ENCODE data around the gene BFSP2.

The BFSP2 gene, protein sequence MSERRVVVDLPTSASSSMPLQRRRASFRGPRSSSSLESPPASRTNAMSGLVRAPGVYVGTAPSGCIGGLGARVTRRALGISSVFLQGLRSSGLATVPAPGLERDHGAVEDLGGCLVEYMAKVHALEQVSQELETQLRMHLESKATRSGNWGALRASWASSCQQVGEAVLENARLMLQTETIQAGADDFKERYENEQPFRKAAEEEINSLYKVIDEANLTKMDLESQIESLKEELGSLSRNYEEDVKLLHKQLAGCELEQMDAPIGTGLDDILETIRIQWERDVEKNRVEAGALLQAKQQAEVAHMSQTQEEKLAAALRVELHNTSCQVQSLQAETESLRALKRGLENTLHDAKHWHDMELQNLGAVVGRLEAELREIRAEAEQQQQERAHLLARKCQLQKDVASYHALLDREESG

DNA sequence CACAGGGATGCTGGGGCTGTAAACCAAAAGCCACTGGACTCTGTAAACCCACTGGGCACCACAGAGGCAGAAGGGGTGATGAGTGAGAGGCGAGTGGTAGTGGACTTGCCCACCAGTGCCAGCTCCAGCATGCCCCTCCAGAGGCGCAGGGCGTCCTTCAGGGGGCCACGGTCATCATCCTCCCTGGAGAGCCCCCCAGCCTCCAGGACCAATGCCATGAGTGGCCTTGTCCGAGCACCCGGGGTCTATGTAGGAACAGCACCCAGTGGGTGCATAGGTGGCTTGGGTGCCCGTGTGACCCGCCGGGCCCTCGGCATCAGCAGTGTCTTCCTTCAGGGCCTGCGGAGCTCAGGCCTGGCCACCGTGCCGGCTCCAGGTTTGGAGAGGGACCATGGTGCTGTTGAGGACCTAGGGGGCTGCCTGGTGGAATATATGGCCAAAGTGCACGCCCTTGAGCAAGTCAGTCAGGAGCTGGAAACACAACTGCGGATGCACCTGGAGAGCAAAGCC lies at the start of gene BFSP2:
TSS of gene BFSP2 (plus strand) at position 51 of the 510 bp plus-strand sequence. CDS start at position 79, 28 bp downstream.
- no peak for DNase-seq (ENCODE audit: low read depth)

DNA sequence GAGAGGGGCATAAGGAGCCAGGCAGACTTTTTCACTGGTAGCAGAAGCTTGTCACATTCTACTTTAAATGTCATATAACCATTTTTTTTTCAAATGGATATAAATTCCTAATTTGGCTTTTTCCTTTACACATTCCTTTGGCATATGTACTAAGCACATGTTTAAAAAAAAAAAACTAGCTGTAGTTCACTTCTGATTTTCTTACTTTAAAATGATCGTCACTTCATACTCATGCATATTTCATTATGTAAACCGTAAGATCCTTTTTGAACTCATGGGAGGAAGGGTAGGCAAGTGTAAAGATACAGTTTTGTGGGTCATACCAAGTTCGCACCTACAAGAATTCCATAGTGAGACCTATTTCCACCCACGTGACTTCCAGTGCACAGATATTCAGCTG lies 45.1 kb upstream of the BFSP2 start:
- no peak for DNase-seq (ENCODE audit: low read depth)

DNA sequence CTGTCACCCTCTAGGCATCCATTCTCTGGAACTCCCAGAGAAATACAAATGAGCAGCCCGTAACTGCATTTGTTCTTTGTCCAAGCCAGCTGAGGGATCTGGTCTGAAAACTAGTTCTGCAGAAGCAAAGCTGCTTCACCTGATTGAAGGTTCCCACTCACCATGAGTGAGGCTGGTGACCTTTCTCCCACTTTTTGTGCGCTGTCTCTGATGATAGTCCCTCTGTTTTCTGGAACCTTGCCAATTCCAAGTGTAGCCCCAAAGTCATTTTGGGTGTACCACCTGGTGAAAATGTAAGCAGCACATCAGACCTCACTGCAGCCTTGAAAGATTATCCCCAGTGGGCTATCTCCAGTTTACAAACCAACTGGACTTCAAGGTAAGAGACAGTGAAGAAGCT lies 39.4 kb upstream of the BFSP2 start:
- DNase-seq (ENCODE audit: low read depth), result no peak

DNA sequence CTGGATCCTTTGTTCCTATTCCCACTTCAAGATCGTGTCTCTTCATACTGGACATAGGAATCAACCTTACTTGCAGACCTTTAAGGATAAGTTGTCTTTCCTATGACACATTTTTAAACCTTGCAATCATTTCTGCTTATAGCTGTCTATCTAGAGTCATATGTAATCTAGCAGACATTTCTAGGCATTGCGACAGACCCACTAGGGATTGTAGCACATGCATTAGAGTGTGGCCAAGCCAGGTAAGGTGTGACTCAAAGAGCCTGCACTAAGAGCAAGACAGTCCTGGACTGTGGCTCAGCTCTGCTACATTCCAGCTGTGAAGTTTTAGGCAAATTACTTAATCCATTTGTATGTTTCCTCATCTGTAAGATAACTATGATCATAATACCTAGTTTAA lies 38.8 kb upstream of the BFSP2 start:
- no peak for DNase-seq (ENCODE audit: low read depth)

DNA sequence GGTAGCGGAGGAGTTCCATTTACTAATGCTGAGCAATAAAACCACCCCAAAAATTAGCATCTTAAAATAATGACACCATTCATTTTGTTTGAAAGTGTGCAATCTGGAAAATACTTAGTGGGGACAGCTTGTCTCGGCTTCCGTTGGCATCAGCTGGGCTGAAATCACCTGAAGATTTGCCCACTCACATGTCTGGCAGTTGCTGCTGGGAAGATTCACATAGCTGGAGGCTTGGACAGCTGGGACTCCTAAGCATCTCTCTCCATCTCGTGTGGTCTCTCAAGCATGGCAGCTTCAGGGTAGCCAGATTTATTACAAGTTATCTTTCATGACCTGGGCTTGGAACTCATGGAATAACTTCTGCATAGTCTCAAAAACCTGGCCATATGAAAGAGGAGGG lies 38.4 kb upstream of the BFSP2 start:
- DNase-seq (ENCODE audit: low read depth), result no peak

DNA sequence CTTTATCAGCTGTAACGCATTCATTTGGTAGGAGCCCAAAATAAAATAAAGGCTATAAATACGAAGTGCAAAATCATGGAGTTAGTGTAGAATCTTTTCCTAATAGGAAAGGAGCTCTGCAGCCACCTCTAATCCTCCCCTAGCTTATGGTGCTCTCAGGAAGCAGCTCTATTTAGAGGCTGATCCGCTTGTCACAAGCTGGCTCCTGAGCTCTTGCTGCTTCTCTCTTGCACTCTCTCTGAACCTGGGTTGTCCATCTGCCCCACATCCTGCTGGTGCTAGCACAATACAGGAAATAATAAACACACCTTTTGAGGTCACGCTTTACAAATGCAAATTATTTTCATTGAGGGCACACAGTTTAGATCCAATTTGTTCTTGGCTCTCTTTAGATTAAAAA lies 37.3 kb upstream of the BFSP2 start:
- DNase-seq (ENCODE audit: low read depth), result no peak

DNA sequence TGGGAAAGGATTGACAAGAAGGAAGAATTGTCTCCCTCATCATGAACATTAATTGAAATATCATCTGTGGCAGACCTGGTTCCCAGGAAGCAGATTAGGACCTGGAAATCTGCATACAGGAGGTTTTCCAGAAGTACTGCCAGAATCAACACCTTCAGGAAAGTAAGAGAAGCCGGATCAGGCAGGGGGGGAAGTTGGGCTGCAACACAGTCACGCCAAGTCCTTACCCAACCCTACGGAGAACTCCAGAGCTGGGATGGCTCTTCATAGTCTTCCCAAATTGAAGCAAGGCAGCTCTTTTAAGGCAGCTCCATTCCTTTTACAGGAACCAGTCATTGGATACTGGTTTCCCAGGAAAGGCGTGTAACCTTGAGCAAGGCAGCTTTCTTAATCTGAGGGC lies 35.2 kb upstream of the BFSP2 start:
- no peak for DNase-seq (ENCODE audit: low read depth)

DNA sequence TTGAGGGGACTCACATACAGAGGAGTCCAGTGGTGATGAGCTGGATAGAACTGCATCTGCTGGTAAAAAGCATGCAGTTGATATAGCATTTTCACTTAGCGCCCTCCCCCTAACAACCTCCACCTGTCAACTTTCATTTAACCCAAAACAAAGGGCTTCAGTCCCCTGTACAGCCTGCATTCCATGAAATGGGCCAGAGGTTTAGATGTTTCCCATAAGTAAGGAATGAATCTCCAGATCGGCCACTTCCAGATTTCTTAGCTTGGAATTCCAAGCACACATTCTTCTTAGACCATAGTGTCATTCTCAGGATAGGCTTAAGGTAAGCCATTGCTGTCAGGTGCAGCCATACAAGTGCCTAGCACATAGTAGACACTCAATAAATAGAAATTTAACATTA lies 32.9 kb upstream of the BFSP2 start:
- DNase-seq (ENCODE audit: low read depth), result no peak

DNA sequence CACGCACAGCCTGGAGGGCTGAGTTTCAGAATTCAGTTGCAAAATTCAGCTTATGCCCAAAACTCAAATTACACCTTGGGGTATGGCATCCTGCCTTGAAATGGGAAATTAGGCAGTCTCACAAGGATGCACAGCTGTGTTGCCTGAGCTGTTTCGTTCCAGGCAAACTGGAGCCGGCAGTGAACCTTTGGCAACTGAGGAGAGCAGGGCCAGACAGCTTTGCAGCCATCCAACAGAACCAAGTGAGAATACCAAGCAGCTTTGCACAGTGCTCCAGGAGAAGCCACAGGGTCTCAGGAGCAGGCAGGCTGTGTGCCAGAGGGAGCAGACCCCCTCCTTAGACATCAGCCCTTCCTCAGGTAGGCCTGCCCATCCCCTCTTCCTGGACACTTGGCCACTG lies 32.5 kb upstream of the BFSP2 start:
- DNase-seq (ENCODE audit: low read depth), result no peak

DNA sequence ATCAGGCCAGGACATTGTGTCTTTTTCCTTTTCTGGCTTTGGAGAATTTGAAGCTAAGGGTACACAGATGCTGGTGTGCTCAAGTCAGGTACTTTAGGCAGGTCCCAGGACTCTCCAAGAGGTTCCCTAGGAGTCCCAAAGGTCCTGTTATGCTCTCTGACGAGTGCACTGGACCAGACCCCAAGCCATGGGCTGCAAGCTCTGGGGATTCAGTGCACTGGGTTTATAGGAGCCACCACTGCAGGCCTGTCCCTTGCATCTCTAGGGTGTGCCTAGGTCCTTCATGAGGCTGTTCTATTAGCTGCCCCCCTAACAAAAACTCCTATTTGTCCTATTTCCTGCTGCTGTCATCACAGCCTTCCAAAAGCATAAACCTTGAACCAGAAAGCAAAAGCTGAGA lies 31.9 kb upstream of the BFSP2 start:
- no peak for DNase-seq (ENCODE audit: low read depth)

DNA sequence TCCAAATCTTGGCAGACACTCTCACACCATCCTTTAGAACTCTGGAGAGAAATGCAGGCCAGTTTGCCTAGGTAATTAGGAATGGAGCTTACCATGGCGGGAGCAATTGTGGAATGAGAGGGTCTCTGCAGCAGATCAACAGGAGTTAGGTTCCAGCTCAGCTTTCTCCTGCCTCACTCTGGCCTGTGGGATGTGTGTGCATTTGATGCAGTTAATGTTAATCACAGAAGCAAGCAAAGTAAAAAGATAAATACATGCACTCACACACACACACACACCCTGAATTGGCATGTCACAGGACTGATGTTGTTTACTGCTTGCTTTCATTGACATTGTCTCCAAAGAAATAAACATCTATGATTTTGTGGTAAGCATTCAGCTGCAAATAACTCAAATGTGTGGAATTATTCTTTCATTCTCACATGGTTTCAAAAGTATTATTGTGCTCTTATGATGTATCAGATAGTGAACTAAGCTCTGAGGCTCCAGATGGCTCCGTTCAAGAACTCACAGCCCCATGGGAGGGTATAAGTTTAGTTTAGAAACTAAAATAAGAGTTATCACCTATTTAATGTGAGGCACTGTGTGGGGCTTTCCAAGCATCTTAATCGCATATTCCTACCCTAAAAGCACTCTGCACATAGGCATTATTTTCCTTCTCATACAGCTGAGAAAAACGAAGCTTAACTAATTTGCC lies 31.3 kb upstream of the BFSP2 start:
- no peak for DNase-seq (ENCODE audit: low read depth)

DNA sequence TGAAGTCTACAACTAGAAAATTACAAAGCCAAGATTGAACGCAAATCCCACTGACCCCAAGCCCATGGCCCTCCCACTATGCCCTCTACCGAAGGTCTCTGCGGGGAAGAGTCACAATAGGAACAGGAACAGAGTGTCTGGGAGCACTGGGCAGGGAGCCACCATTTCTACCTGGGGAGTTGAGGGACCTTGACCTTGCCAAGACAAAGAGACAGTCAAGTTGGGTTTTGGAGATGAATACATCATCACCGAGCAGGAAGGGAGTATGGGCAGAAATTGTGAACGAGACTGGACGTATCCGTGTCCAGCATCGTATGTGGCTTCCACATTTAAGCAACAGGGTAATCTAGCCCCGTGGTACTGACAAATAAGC lies 30.8 kb upstream of the BFSP2 start:
- no peak for DNase-seq (ENCODE audit: low read depth)

DNA sequence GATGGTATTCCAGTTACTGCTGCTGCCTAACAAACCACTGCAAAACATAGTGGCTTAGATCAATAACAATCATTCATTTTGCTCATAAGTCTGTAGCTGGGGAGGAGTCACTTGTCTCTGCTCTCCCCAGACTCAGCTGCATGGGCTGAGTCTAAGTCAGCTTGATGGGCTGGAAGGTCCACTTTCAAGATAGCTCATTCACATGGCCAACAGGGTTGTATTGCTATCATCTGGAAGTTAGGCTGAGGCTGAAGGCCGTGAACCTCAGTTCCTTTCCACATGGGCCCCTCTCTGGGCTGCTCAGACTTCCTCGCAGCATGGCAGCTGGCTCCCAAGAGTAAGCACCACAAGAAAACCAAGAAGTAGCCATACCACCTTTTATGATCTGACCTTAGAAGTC lies 28.7 kb upstream of the BFSP2 start:
- no peak for DNase-seq (ENCODE audit: low read depth)

DNA sequence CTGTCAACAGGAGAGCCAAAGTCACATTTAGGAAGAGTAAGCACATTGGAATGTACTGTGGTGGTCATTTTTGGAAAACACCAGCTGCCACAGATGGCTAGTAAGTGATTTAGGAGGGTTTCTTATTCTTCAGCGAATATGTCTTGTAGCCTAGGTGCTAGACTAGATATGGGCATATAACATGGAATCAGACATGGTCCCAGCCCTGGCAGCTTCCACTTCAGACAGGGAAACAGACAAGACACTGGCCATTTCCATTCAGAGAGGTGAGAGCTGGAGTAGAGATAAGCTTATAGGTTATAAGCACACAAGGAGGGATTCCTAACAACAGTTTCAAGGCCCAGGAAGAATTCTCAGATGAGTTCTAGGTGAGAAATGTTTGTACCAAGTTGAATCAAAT lies 28.2 kb upstream of the BFSP2 start:
- DNase-seq (ENCODE audit: low read depth), result no peak

DNA sequence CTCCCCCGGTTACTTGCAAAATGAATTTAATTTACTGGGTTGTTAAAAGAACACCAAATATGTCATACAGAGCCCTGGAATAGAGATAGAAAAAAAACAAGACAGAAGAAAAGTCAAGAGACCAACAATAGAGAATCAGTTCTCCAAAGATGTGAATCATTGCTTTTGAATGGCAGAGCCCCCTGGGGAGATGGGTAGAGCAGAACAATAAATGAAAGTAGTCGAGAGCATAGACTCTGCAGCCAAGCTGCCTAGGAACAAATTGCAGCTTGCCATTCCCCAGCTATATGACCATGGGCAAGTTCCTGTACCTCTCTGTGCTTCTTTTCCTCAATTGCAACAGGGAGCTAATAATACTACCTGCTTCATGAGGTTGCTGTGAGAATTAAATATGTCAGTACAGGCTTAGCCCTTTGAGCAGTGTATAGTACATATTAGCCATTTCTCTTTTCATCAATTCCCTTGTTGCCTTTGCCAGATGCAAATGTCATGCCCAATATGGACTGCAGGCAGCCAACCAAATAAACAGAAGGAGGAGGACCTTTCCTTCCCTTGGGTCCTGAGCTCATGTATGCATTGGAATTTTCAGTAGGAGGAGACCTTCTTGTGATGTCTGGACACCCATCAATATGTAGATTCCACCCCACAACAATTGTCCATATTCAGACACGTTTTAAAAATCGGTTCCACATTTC lies 25.0 kb upstream of the BFSP2 start:
- no peak for DNase-seq (ENCODE audit: low read depth)

DNA sequence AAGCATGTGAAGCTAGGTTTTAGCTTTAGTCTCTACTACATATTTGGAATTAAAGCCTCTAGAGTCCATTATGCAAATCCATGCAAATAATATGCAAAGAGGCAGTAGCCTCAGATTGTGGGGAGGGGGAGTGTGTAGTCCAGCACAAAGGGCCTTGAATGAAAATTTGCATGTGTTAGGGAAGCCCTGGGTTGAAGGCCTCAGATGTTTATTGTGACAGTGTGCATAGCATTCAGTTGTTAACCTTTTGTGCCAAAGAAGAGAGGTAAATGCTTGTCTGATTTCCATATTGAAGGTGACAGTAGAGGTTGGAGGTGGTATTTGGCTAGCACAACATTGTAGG lies 24.5 kb upstream of the BFSP2 start:
- no peak for DNase-seq (ENCODE audit: low read depth)

DNA sequence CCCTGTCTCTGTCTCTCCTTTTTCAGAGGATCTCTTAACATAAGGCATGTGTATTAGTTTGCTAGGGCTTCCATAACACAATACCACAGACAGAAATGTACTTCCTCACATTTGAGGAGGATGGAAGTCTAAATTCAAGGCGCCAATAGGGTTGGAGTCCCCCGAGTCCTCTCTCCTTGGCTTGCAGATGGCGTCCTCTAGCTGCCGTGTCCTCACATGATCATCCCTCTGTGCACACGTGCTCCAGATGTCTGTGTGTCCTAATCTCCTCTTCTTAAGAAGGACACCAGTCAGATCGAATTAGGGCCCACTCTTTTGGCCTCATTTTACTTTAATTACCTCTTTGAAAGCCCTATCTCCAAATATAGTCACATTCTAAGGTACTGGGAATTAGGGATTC lies 23.0 kb upstream of the BFSP2 start:
- no peak for DNase-seq (ENCODE audit: low read depth)

DNA sequence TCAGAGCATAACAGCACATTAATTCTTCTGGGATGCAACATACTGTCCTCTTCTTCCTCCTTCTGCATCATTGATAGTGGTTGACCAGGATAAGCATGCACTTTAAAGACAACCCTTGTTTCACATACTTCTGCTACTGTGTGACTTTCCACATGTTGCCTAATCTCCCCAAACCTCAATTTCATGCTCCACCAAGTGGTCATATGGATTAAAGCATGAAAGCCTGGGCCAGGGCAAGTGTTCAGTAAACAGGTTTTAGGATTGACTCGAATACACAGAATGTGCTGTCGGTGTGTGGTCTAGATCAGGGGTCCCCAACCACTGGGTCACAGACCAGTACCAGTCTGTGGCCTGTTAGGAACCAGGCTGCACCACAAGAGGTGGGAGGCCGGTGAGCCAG lies 22.5 kb upstream of the BFSP2 start:
- no peak for DNase-seq (ENCODE audit: low read depth)

DNA sequence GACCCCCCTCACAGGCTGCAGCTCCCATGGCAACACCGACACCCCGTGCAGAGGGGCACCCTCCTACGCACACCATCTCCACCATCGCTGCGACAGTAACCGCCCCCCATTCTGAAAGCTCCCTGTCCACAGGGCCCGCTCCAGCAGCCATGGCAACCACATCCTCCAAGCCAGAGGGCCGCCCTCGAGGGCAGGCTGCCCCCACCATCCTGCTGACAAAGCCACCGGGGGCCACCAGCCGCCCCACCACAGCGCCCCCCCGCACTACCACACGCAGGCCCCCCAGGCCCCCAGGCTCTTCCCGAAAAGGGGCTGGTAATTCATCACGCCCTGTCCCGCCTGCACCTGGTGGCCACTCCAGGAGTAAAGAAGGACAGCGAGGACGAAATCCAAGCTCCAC lies 19.9 kb upstream of the BFSP2 start:
- no peak for DNase-seq (ENCODE audit: low read depth)

DNA sequence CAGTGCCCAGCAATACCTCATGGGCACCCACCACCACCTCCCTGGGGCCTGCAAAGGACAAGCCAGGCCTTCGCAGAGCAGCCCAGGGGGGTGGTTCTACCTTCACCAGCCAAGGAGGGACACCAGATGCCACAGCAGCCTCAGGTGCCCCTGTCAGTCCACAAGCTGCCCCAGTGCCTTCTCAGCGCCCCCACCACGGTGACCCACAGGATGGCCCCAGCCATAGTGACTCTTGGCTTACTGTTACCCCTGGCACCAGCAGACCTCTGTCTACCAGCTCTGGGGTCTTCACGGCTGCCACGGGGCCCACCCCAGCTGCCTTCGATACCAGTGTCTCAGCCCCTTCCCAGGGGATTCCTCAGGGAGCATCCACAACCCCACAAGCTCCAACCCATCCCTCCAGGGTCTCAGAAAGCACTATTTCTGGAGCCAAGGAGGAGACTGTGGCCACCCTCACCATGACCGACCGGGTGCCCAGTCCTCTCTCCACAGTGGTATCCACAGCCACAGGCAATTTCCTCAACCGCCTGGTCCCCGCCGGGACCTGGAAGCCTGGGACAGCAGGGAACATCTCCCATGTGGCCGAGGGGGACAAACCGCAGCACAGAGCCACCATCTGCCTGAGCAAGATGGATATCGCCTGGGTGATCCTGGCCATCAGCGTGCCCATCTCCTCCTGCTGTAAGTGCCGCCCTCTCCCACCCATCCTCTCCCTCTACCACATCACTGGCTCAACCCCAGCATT lies 19.2 kb upstream of the BFSP2 start:
- no peak for DNase-seq (ENCODE audit: low read depth)

DNA sequence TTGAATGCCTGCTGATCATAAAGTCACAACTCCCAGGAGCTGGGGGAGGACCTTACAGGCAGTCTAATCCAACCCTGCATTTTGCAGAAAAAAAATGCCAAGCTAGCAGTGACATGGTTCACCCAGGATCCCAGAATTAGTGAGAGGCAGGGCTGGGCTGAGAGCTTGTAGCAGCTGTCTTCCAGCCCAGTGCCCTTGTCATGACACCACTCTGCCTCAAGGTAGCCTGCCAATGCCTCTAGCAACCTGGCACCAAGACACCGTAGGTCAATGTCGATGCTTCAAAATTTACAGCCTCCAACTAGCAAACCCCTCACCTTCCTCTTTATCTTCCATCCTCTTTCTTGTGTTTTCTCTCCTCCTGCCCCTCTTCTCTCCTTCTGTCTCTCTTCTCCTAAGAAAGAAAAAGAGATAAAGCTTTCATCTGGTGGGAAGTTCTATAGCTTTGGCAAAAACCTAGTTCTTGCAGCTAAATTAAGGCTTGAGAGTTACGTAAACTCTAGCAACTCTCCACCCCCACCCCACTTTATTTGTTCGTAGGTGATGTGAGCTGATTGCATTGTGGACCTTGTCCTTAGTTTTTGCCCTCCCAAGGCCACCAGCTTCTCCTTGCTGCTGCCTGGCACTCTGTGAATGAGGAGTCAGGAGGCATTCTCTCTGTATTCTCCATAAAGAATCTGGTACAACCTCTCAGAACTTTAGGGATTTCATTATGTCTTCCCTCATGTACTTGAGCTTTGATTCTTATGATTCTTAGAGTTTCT lies 18.3 kb upstream of the BFSP2 start:
- no peak for DNase-seq (ENCODE audit: low read depth)

DNA sequence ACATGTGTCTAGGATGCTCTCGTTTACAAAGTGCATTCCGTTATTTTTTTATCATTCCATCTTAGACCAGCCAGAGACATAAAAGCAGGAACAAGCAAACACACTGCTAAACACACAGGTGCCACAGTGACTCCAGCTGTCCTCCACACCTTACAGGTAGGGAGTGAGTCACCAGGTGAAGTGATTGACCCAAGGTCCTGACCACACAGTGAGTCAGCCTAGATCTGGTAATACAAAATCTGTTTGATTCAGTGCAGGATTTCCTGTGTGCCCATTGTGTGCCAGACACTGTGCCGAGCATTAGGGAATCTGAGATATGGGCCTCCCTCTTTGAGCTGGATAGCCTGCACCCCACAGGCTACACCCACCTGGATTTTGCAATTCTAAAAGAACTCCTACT lies 16.7 kb upstream of the BFSP2 start:
- DNase-seq (ENCODE audit: low read depth), result no peak
